CD4-positive, alpha-beta T cell (primary cell): ENCODE measurements around the gene FADD. TPM values are rescaled to one million over a fixed set of nuclear protein-coding genes. Genes with fewer than 3 reads are reported as not detected.

Experiments used
- ATAC-seq: fragments of 200-7000 bp; cut with Tn5 transposase; one replicate; pipeline ENCODE4 v1.10.0; 2022; ENCODE audit warnings: mild to moderate bottlenecking; ENCODE audit not compliant: poor library complexity
- CTCF ChIA-PET: fragments of 350-600 bp; sonication (Branson Sonifier 250); formaldehyde crosslinking; loops from one replicate; lab custom pipeline; 2021; ENCODE audit warnings: antibody characterized with exemption, inconsistent platforms; lab: Charles Lee
- POLR2A ChIA-PET: fragments of 350-600 bp; sonication (Branson Sonifier 250); formaldehyde crosslinking; loops from one replicate; lab custom pipeline; 2021; ENCODE audit warnings: antibody characterized with exemption, inconsistent platforms; lab: Charles Lee
- DNase-seq, 14 experiments: peaks; one replicate each; pipeline ENCODE4 v3.0.0-alpha.2; 2013 to 2020; ENCODE audit warnings: mixed read lengths in 2 of 14
- H3K27ac ChIP-seq, 2 donors: one replicate each; pipeline versions ENCODE4 v1.5.1 to v1.7.0; 2013; ENCODE audit warnings: low read length in 2 of 2, low read depth in 1 of 2, mild to moderate bottlenecking in 1 of 2
- H3K27me3 ChIP-seq, 2 experiments: 1 replicate in 1 of 2; 2 replicates in 1 of 2; pipeline versions ENCODE4 v1.6.1 to v1.7.0; 2013; ENCODE audit warnings: low read length in 2 of 2, control low read depth in 1 of 2, mild to moderate bottlenecking in 1 of 2, moderate library complexity in 1 of 2; ENCODE audit not compliant: insufficient read depth in 2 of 2, control insufficient read depth in 1 of 2
- H3K36me3 ChIP-seq: one replicate; pipeline ENCODE4 v1.6.1; 2013; ENCODE audit warnings: low read length, control low read depth; ENCODE audit not compliant: insufficient read depth
- H3K4me1 ChIP-seq: one replicate; pipeline ENCODE4 v1.6.1; 2013; ENCODE audit warnings: low read length, control low read depth; ENCODE audit not compliant: insufficient read depth
- H3K4me3 ChIP-seq: one replicate; pipeline ENCODE4 v1.5.1; 2013; ENCODE audit warnings: mild to moderate bottlenecking, low read length, moderate library complexity
- H3K9me3 ChIP-seq, 2 experiments: 1 replicate in 1 of 2; 2 replicates in 1 of 2; pipeline versions ENCODE4 v1.6.1 to v1.7.0; 2013; ENCODE audit warnings: low read length in 2 of 2, mild to moderate bottlenecking in 2 of 2, control low read depth in 1 of 2, moderate library complexity in 1 of 2; ENCODE audit not compliant: control insufficient read depth in 1 of 2, insufficient read depth in 1 of 2
- H3K27ac Mint-ChIP-seq: one replicate; pipeline ENCODE4 v1.8.0; 2020; ENCODE audit warnings: mixed read lengths
- H3K27me3 Mint-ChIP-seq: one replicate; pipeline ENCODE4 v1.8.0; 2021; ENCODE audit warnings: mixed read lengths
- H3K36me3 Mint-ChIP-seq: one replicate; pipeline ENCODE4 v1.8.0; 2021; ENCODE audit warnings: low read depth, mixed read lengths
- H3K4me1 Mint-ChIP-seq: one replicate; pipeline ENCODE4 v1.8.0; 2021; ENCODE audit warnings: low read depth, mixed read lengths
- H3K4me3 Mint-ChIP-seq: one replicate; pipeline ENCODE4 v1.8.0; 2020; ENCODE audit warnings: mild to moderate bottlenecking, mixed read lengths
- H3K9me3 Mint-ChIP-seq: one replicate; pipeline ENCODE4 v1.8.0; 2020; ENCODE audit warnings: mixed read lengths
- intact Hi-C, 2 experiments: fragments of 100-400 bp; cut with DNase I in 1 of 2; cut with micrococcal nuclease in 1 of 2; formaldehyde crosslinking; loops; one replicate each; pipeline versions ENCODE4 v1.15.1 to v1.9.0; 2023 to 2025; cut with DNase I, micrococcal nuclease
- total RNA-seq, 174 experiments: library from RNA in 2 of 174; stranded (reverse) in 2 of 174; gene quantifications; one replicate each; pipeline ENCODE4 v1.2.3 and lab custom pipeline; 2021 to 2026
- TF ChIP-seq, protein P1 (sequence below): fragments of 200-600 bp; IDR thresholded peaks from one replicate; pipeline ENCODE4 v1.8.0; 2022; ENCODE audit warnings: antibody characterized with exemption, mild to moderate bottlenecking

Gene FADD
- total RNA-seq, 2 experiments from 2014 or later: 14.5 to 16.5 TPM

DNA sequence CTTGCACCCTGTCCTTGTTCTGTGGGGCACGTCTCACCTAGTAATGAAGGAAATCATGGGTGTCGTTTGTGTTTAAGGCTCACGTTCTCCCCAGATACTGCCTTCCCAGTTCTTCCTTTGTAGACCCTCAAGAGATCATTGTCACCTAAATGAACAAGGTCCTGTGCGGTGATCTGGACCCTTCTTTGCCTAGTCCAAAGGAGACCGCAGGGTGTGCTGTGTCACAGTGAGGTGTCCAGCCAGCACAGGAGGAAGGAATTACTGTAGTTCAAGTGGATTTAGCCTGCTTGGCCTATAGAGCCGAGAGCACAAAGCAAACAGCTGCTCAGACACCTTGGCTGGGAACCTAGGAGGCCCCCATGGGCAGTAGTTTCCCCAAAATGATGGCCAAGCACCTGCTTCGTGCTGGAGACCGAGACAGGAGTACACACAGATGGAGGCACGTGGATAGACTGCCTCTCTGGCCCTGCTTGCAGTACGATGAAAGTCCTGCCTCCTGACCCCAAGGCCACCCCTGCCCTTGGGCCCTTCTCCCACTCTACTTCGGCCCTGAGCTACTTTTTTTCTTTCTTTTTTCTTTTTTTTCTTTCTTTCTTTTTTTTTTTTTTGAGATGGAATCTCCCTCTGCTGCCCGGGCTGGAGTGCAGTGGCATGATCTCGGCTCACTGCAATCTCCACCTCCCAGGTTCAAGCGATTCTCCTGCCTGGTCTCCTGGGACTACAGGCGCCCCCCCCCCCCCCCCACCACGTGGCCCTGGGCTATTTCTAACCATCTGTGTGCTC, 48.0 kb downstream of the FADD start:
- no peaks in the 10 kb centered on the region for H3K9me3 ChIP-seq
- Mint-ChIP-seq H3K27ac (no peak overlapping the region), H3K36me3 (no peaks in the 10 kb centered on the region), H3K4me3 (no peak overlapping the region), H3K9me3 (no peaks in the 10 kb centered on the region), H3K27me3 (no peaks in the 10 kb centered on the region), H3K4me1 (no peaks in the 10 kb centered on the region)
- no peaks in the 10 kb centered on the region for H3K4me1 ChIP-seq
- no peaks in the 10 kb centered on the region for H3K27me3 ChIP-seq
- intact Hi-C loops: no loop called here
- ATAC-seq (no peak), DNase-seq (no peak)
- H3K36me3 ChIP-seq: no peaks in the 10 kb centered on the region
- no peak overlapping the region for H3K27ac ChIP-seq
- ChIA-PET POLR2A (no interaction called here), CTCF (no interaction called here)
- TF ChIP-seq, protein P1, sequence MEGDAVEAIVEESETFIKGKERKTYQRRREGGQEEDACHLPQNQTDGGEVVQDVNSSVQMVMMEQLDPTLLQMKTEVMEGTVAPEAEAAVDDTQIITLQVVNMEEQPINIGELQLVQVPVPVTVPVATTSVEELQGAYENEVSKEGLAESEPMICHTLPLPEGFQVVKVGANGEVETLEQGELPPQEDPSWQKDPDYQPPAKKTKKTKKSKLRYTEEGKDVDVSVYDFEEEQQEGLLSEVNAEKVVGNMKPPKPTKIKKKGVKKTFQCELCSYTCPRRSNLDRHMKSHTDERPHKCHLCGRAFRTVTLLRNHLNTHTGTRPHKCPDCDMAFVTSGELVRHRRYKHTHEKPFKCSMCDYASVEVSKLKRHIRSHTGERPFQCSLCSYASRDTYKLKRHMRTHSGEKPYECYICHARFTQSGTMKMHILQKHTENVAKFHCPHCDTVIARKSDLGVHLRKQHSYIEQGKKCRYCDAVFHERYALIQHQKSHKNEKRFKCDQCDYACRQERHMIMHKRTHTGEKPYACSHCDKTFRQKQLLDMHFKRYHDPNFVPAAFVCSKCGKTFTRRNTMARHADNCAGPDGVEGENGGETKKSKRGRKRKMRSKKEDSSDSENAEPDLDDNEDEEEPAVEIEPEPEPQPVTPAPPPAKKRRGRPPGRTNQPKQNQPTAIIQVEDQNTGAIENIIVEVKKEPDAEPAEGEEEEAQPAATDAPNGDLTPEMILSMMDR: no peak
- H3K4me3 ChIP-seq: no peak overlapping the region

DNA sequence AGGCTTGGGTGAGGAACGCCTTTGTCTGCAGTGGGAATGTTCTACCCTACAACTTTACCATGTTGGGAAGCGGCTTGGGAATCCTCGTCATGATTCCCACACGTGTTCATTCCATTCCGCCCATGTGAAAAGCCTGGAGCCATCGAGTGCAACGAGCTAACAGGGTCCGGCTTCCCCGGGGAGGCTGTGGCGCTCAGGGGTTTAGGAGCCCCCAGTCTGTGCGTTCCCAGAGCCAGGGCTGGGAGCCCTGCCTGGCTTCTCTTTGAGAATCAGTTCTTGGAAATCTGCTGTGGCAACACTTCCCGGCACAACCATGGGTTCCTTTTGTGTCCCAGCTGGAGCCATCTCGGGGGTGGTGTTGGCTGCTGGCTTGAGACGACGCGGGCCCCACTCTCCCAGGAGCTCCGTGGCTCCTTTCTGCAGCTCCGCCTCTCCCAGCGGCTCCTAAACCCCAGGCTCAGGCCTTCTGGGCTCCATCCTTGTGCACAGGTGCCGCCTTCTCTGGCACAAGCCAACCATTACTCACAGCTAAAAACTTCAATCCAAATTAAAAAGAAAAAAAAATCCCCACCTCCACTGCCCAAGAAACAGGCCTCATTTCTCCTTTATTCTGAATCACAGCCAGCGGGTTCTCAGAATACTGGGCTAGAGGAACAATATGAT, 48.7 kb downstream of the FADD start:
- TF ChIP-seq, protein P1: no peak
- POLR2A ChIA-PET: no interaction called here
- CTCF ChIA-PET: no interaction called here
- no peaks in the 10 kb centered on the region for H3K9me3 Mint-ChIP-seq
- DNase-seq: no peak
- Histone ChIP-seq H3K4me3 (no peak overlapping the region), H3K4me1 (no peaks in the 10 kb centered on the region), H3K27me3 (no peaks in the 10 kb centered on the region), H3K36me3 (no peaks in the 10 kb centered on the region), H3K27ac (no peak overlapping the region), H3K9me3 (no peaks in the 10 kb centered on the region)
- no peak overlapping the region for H3K4me3 Mint-ChIP-seq
- intact Hi-C loops: no loop called here
- ATAC-seq: no peak
- H3K27me3 Mint-ChIP-seq: no peaks in the 10 kb centered on the region
- H3K27ac Mint-ChIP-seq: no peak overlapping the region
- H3K36me3 Mint-ChIP-seq: no peaks in the 10 kb centered on the region
- H3K4me1 Mint-ChIP-seq: no peaks in the 10 kb centered on the region

- ChIA-PET CTCF (no interaction called here), POLR2A (no interaction called here)
- Histone ChIP-seq H3K36me3 (no peaks in the 10 kb centered on the region), H3K27me3 (no peaks in the 10 kb centered on the region), H3K4me3 (no peak overlapping the region), H3K9me3 (no peaks in the 10 kb centered on the region), H3K4me1 (no peaks in the 10 kb centered on the region), H3K27ac (no peak overlapping the region)
- Mint-ChIP-seq H3K4me1 (no peaks in the 10 kb centered on the region), H3K27me3 (no peaks in the 10 kb centered on the region), H3K4me3 (no peak overlapping the region), H3K36me3 (no peaks in the 10 kb centered on the region), H3K9me3 (no peaks in the 10 kb centered on the region), H3K27ac (no peak overlapping the region)
- DNase-seq (peak in 1 of 14 experiments; percentile 5), ATAC-seq (no peak)
- intact Hi-C loops: no loop called here
- TF ChIP-seq, protein P1: no peak
These were observed 49.7 kb downstream of the FADD start for GRCh38 chr11:70252844-70253243.
